Stimulated activated naive CD8-positive, alpha-beta T cell treated with anti-CD3 and anti-CD28 coated beads, Interleukin-15, Interleukin-2, amounts not matched to agents 100 ng/mL and 50 ng/mL, for 24 hours (primary cell): Measurements from ENCODE around the gene SUSD3.

Experiments used
- H3K27ac Mint-ChIP-seq: one replicate; pipeline ENCODE4 v1.8.0; 2021; ENCODE audit warnings: mild to moderate bottlenecking, mixed read lengths
- H3K27me3 Mint-ChIP-seq: one replicate; pipeline ENCODE4 v1.8.0; 2021; ENCODE audit warnings: mixed read lengths
- H3K36me3 Mint-ChIP-seq: one replicate; pipeline ENCODE4 v1.8.0; 2021; ENCODE audit warnings: low read depth, mixed read lengths
- H3K4me1 Mint-ChIP-seq: one replicate; pipeline ENCODE4 v1.8.0; 2021; ENCODE audit warnings: low read depth, mixed read lengths
- H3K4me3 Mint-ChIP-seq: one replicate; pipeline ENCODE4 v1.8.0; 2021; ENCODE audit warnings: mild to moderate bottlenecking, mixed read lengths
- H3K9me3 Mint-ChIP-seq: one replicate; pipeline ENCODE4 v1.8.0; 2021; ENCODE audit warnings: mixed read lengths

SUSD3 gene

GRCh38 chr9:93086447-93087224 lies 28.1 kb downstream of the SUSD3 start:
- Mint-ChIP-seq H3K9me3 (peaks cover 7% of the 10 kb centered on the region), H3K27me3 (no peaks in the 10 kb centered on the region), H3K4me1 (peaks cover 62% of the 10 kb centered on the region), H3K27ac (no peak overlapping the region), H3K36me3 (peaks cover 37% of the 10 kb centered on the region), H3K4me3 (no peak overlapping the region)

- Mint-ChIP-seq H3K4me3 (no peak overlapping the region), H3K9me3 (peaks cover 12% of the 10 kb centered on the region), H3K4me1 (peaks cover 64% of the 10 kb centered on the region), H3K27ac (peak overlapping the region; percentile 69), H3K27me3 (no peaks in the 10 kb centered on the region), H3K36me3 (peaks cover 37% of the 10 kb centered on the region)
These were observed 29.6 kb downstream of the SUSD3 start for GRCh38 chr9:93087971-93088655.

GRCh38 chr9:93088656-93089015 lies 30.1 kb downstream of the SUSD3 start:
- H3K36me3 Mint-ChIP-seq, result peaks cover 34% of the 10 kb centered on the region
- H3K4me1 Mint-ChIP-seq, result peaks cover 64% of the 10 kb centered on the region
- H3K27me3 Mint-ChIP-seq, result no peaks in the 10 kb centered on the region
- peaks cover 12% of the 10 kb centered on the region for H3K9me3 Mint-ChIP-seq
- no peak overlapping the region for H3K4me3 Mint-ChIP-seq
- H3K27ac Mint-ChIP-seq, result peak overlapping the region; percentile 69

GRCh38 chr9:93089024-93089423 lies 30.5 kb downstream of the SUSD3 start:
- Mint-ChIP-seq H3K36me3 (peaks cover 32% of the 10 kb centered on the region), H3K4me3 (no peak overlapping the region), H3K27ac (no peak overlapping the region), H3K9me3 (peaks cover 12% of the 10 kb centered on the region), H3K27me3 (no peaks in the 10 kb centered on the region), H3K4me1 (peaks cover 64% of the 10 kb centered on the region)

GRCh38 chr9:93089481-93089991 lies 31.0 kb downstream of the SUSD3 start:
- Mint-ChIP-seq H3K36me3 (peaks cover 32% of the 10 kb centered on the region), H3K4me3 (no peak overlapping the region), H3K27ac (no peak overlapping the region), H3K9me3 (peaks cover 12% of the 10 kb centered on the region), H3K27me3 (no peaks in the 10 kb centered on the region), H3K4me1 (peaks cover 68% of the 10 kb centered on the region)

GRCh38 chr9:93090091-93090655 lies 31.7 kb downstream of the SUSD3 start:
- H3K4me1 Mint-ChIP-seq, result peaks cover 74% of the 10 kb centered on the region
- H3K9me3 Mint-ChIP-seq, result peaks cover 12% of the 10 kb centered on the region
- H3K36me3 Mint-ChIP-seq, result peaks cover 26% of the 10 kb centered on the region
- no peaks in the 10 kb centered on the region for H3K27me3 Mint-ChIP-seq
- H3K27ac Mint-ChIP-seq, result no peak overlapping the region
- H3K4me3 Mint-ChIP-seq, result no peak overlapping the region

GRCh38 chr9:93091056-93091452 lies 32.6 kb downstream of the SUSD3 start:
- no peaks in the 10 kb centered on the region for H3K27me3 Mint-ChIP-seq
- H3K4me1 Mint-ChIP-seq, result peaks cover 72% of the 10 kb centered on the region
- H3K4me3 Mint-ChIP-seq, result peak overlapping the region; percentile 27
- peaks cover 12% of the 10 kb centered on the region for H3K9me3 Mint-ChIP-seq
- peaks cover 18% of the 10 kb centered on the region for H3K36me3 Mint-ChIP-seq
- H3K27ac Mint-ChIP-seq, result peak overlapping the region; percentile 79

- H3K4me3 Mint-ChIP-seq, result peak overlapping the region; percentile 27
These were observed 33.1 kb downstream of the SUSD3 start for GRCh38 chr9:93091453-93092081.

GRCh38 chr9:93092251-93092991 lies 33.9 kb downstream of the SUSD3 start:
- Mint-ChIP-seq H3K9me3 (peaks cover 12% of the 10 kb centered on the region), H3K4me1 (peaks cover 74% of the 10 kb centered on the region), H3K27ac (peak overlapping the region; percentile 79), H3K4me3 (no peak overlapping the region), H3K27me3 (no peaks in the 10 kb centered on the region), H3K36me3 (peaks cover 12% of the 10 kb centered on the region)

More at GRCh38 chr9:93091453-93092081, 33.1 kb downstream of the SUSD3 start:
- Mint-ChIP-seq H3K27me3 (no peaks in the 10 kb centered on the region), H3K4me1 (peaks cover 70% of the 10 kb centered on the region), H3K36me3 (peaks cover 14% of the 10 kb centered on the region), H3K9me3 (peaks cover 12% of the 10 kb centered on the region), H3K27ac (peak overlapping the region; percentile 79)

- peak overlapping the region; percentile 98 for H3K27ac Mint-ChIP-seq
- H3K36me3 Mint-ChIP-seq, result peaks cover 12% of the 10 kb centered on the region
- peaks cover 12% of the 10 kb centered on the region for H3K9me3 Mint-ChIP-seq
- H3K27me3 Mint-ChIP-seq, result no peaks in the 10 kb centered on the region
- peaks cover 83% of the 10 kb centered on the region for H3K4me1 Mint-ChIP-seq
- peak overlapping the region; percentile 15 for H3K4me3 Mint-ChIP-seq
These were observed 34.8 kb downstream of the SUSD3 start for GRCh38 chr9:93093127-93093876.

- Mint-ChIP-seq H3K36me3 (peaks cover 12% of the 10 kb centered on the region), H3K4me1 (peaks cover 84% of the 10 kb centered on the region), H3K9me3 (peaks cover 12% of the 10 kb centered on the region), H3K27me3 (no peaks in the 10 kb centered on the region), H3K27ac (peak overlapping the region; percentile 98), H3K4me3 (peak overlapping the region; percentile 81)
These were observed 35.6 kb downstream of the SUSD3 start for GRCh38 chr9:93093877-93094657.

GRCh38 chr9:93094658-93095204 lies 36.2 kb downstream of the SUSD3 start:
- peak overlapping the region; percentile 81 for H3K4me3 Mint-ChIP-seq
- H3K4me1 Mint-ChIP-seq, result peaks cover 84% of the 10 kb centered on the region
- H3K27ac Mint-ChIP-seq, result peak overlapping the region; percentile 98
- peaks cover 12% of the 10 kb centered on the region for H3K36me3 Mint-ChIP-seq
- H3K9me3 Mint-ChIP-seq, result peaks cover 12% of the 10 kb centered on the region
- no peaks in the 10 kb centered on the region for H3K27me3 Mint-ChIP-seq
